ENCODE measurements around the gene PYGB. TPM values are rescaled to one million over a fixed set of nuclear protein-coding genes. Genes with fewer than 3 reads are reported as not detected.

PYGB gene
- total and polyA plus RNA-seq, 4 experiments from 2014 or later, result 28.3 to 35.6 (median 34.2) TPM

- no peaks in the 10 kb centered on the region for H3K27me3 ChIP-seq (ENCODE audit: insufficient read depth, low read length)
- Mint-ChIP-seq H3K27me3 (no peaks in the 10 kb centered on the region), H3K9me3 (no peaks in the 10 kb centered on the region), H3K4me1 (peaks cover 0 to 6% (median 4%) of the 10 kb centered on the region in 4 donors), H3K27ac (no peak overlapping the region), H3K4me3 (no peak overlapping the region), H3K36me3 (peaks cover 10 to 44% of the 10 kb centered on the region in 2 donors)
- no peak overlapping the region for H3K4me3 ChIP-seq (ENCODE audit: low read length in 2 of 2)
- H3K36me3 ChIP-seq (ENCODE audit: insufficient read depth, low read length), result peaks cover 27% of the 10 kb centered on the region
- ChIA-PET POLR2A (ENCODE audit: partially characterized antibody) (no interaction called here), CTCF (ENCODE audit: partially characterized antibody) (interaction anchor here (1.0 kb wide), 1 partner anchor 130 kb away, joined by 3 read pairs; no protein-coding TSS in a partner anchor)
- H3K4me1 ChIP-seq (ENCODE audit: insufficient read depth, low read length), result no peaks in the 10 kb centered on the region
- H3K27ac ChIP-seq (ENCODE audit: low read depth, low read length), result no peak overlapping the region
- DNase-seq, result no peak
- intact Hi-C loops (cut with micrococcal nuclease), result no loop called here
- H3K9me3 ChIP-seq (ENCODE audit: control insufficient read depth in 1 of 2, low read length in 2 of 2), result no peaks in the 10 kb centered on the region
Observed at GRCh38 chr20:25269833-25270170, 21.9 kb downstream of the PYGB start.

- no peaks in the 10 kb centered on the region for H3K27me3 ChIP-seq (ENCODE audit: insufficient read depth, low read length)
- H3K4me1 Mint-ChIP-seq, result peaks cover 0 to 6% (median 4%) of the 10 kb centered on the region in 4 donors
- no peak overlapping the region for H3K4me3 Mint-ChIP-seq
- POLR2A ChIA-PET (ENCODE audit: partially characterized antibody), result no interaction called here
- peaks cover 31% of the 10 kb centered on the region for H3K36me3 ChIP-seq (ENCODE audit: insufficient read depth, low read length)
- H3K4me1 ChIP-seq (ENCODE audit: insufficient read depth, low read length), result no peaks in the 10 kb centered on the region
- peaks cover 15 to 51% of the 10 kb centered on the region in 2 donors for H3K36me3 Mint-ChIP-seq
- H3K4me3 ChIP-seq (ENCODE audit: low read length in 2 of 2), result no peak overlapping the region
- no peaks in the 10 kb centered on the region for H3K27me3 Mint-ChIP-seq
- no peak for DNase-seq
- H3K9me3 Mint-ChIP-seq, result no peaks in the 10 kb centered on the region
- no peaks in the 10 kb centered on the region for H3K9me3 ChIP-seq (ENCODE audit: control insufficient read depth in 1 of 2, low read length in 2 of 2)
- intact Hi-C loops (cut with micrococcal nuclease), result no loop called here
- H3K27ac Mint-ChIP-seq, result no peak overlapping the region
- CTCF ChIA-PET (ENCODE audit: partially characterized antibody), result no interaction called here
- H3K27ac ChIP-seq (ENCODE audit: low read depth, low read length), result no peak overlapping the region
Observed at GRCh38 chr20:25270829-25271251, 23.0 kb downstream of the PYGB start.

- intact Hi-C loops (cut with micrococcal nuclease), result no loop called here
- POLR2A ChIA-PET (ENCODE audit: partially characterized antibody), result no interaction called here
- H3K36me3 Mint-ChIP-seq, result peaks cover 15 to 55% of the 10 kb centered on the region in 2 donors
- no peaks in the 10 kb centered on the region for H3K9me3 ChIP-seq (ENCODE audit: control insufficient read depth in 1 of 2, low read length in 2 of 2)
- H3K27ac Mint-ChIP-seq, result no peak overlapping the region
- H3K4me1 Mint-ChIP-seq, result peaks cover 0 to 5% (median 4%) of the 10 kb centered on the region in 4 donors
- no peak overlapping the region for H3K4me3 Mint-ChIP-seq
- no peak overlapping the region for H3K27ac ChIP-seq (ENCODE audit: low read depth, low read length)
- no peaks in the 10 kb centered on the region for H3K9me3 Mint-ChIP-seq
- H3K4me3 ChIP-seq (ENCODE audit: low read length in 2 of 2), result no peak overlapping the region
- H3K27me3 Mint-ChIP-seq, result no peaks in the 10 kb centered on the region
- H3K4me1 ChIP-seq (ENCODE audit: insufficient read depth, low read length), result no peaks in the 10 kb centered on the region
- H3K27me3 ChIP-seq (ENCODE audit: insufficient read depth, low read length), result no peaks in the 10 kb centered on the region
- no peak for DNase-seq
- H3K36me3 ChIP-seq (ENCODE audit: insufficient read depth, low read length), result peaks cover 33% of the 10 kb centered on the region
- CTCF ChIA-PET (ENCODE audit: partially characterized antibody), result no interaction called here
Observed at GRCh38 chr20:25271486-25272222, 23.8 kb downstream of the PYGB start.

- peaks cover 0 to 1% (median 0%) of the 10 kb centered on the region in 4 donors for H3K4me1 Mint-ChIP-seq
- DNase-seq, result no peak
- H3K27me3 Mint-ChIP-seq, result no peaks in the 10 kb centered on the region
- H3K4me3 Mint-ChIP-seq, result no peak overlapping the region
- H3K27ac Mint-ChIP-seq, result peak overlapping the region in 1 of 7 donors; percentile 47
- intact Hi-C loops (cut with micrococcal nuclease), result no loop called here
- Histone ChIP-seq H3K4me1 (ENCODE audit: insufficient read depth, low read length) (no peaks in the 10 kb centered on the region), H3K4me3 (ENCODE audit: low read length in 2 of 2) (no peak overlapping the region), H3K27me3 (ENCODE audit: insufficient read depth, low read length) (no peaks in the 10 kb centered on the region), H3K27ac (ENCODE audit: low read depth, low read length) (no peak overlapping the region), H3K36me3 (ENCODE audit: insufficient read depth, low read length) (peaks cover 39% of the 10 kb centered on the region), H3K9me3 (ENCODE audit: control insufficient read depth in 1 of 2, low read length in 2 of 2) (no peaks in the 10 kb centered on the region)
- H3K36me3 Mint-ChIP-seq, result peaks cover 15 to 61% of the 10 kb centered on the region in 2 donors
- CTCF ChIA-PET (ENCODE audit: partially characterized antibody), result interaction anchor here (1.4 kb wide), 1 partner anchor 126 kb away, joined by 3 read pairs; no protein-coding TSS in a partner anchor
- no peaks in the 10 kb centered on the region for H3K9me3 Mint-ChIP-seq
- POLR2A ChIA-PET (ENCODE audit: partially characterized antibody), result no interaction called here
Observed at GRCh38 chr20:25272223-25273000, 24.5 kb downstream of the PYGB start.

- Histone ChIP-seq H3K27me3 (ENCODE audit: insufficient read depth, low read length) (no peaks in the 10 kb centered on the region), H3K4me3 (ENCODE audit: low read length in 2 of 2) (no peak overlapping the region), H3K27ac (ENCODE audit: low read depth, low read length) (no peak overlapping the region), H3K4me1 (ENCODE audit: insufficient read depth, low read length) (no peaks in the 10 kb centered on the region), H3K36me3 (ENCODE audit: insufficient read depth, low read length) (peaks cover 39% of the 10 kb centered on the region), H3K9me3 (ENCODE audit: control insufficient read depth in 1 of 2, low read length in 2 of 2) (no peaks in the 10 kb centered on the region)
- intact Hi-C loops (cut with micrococcal nuclease), result no loop called here
- Mint-ChIP-seq H3K27me3 (no peaks in the 10 kb centered on the region), H3K9me3 (no peaks in the 10 kb centered on the region), H3K36me3 (peaks cover 15 to 66% of the 10 kb centered on the region in 2 donors), H3K27ac (peak overlapping the region in 1 of 7 donors; percentile 47), H3K4me3 (no peak overlapping the region), H3K4me1 (no peaks in the 10 kb centered on the region)
- DNase-seq, result no peak
- ChIA-PET CTCF (ENCODE audit: partially characterized antibody) (interaction anchor here (1.4 kb wide), 1 partner anchor 126 kb away, joined by 3 read pairs; no protein-coding TSS in a partner anchor), POLR2A (ENCODE audit: partially characterized antibody) (no interaction called here)
Observed at GRCh38 chr20:25273046-25273445, 25.2 kb downstream of the PYGB start.

GRCh38 chr20:25273541-25274358 lies 25.9 kb downstream of the PYGB start:
- Histone ChIP-seq H3K27me3 (ENCODE audit: insufficient read depth, low read length) (no peaks in the 10 kb centered on the region), H3K36me3 (ENCODE audit: insufficient read depth, low read length) (peaks cover 39% of the 10 kb centered on the region), H3K4me1 (ENCODE audit: insufficient read depth, low read length) (no peaks in the 10 kb centered on the region), H3K9me3 (ENCODE audit: control insufficient read depth in 1 of 2, low read length in 2 of 2) (no peaks in the 10 kb centered on the region), H3K4me3 (ENCODE audit: low read length in 2 of 2) (no peak overlapping the region), H3K27ac (ENCODE audit: low read depth, low read length) (no peak overlapping the region)
- H3K36me3 Mint-ChIP-seq, result peaks cover 15 to 63% of the 10 kb centered on the region in 2 donors
- ChIA-PET CTCF (ENCODE audit: partially characterized antibody) (interaction anchor here (1.4 kb wide), 1 partner anchor 125 kb away, joined by 3 read pairs; no protein-coding TSS in a partner anchor), POLR2A (ENCODE audit: partially characterized antibody) (no interaction called here)
- no peak for DNase-seq
- intact Hi-C loops (cut with micrococcal nuclease), result no loop called here
- no peaks in the 10 kb centered on the region for H3K27me3 Mint-ChIP-seq
- H3K4me1 Mint-ChIP-seq, result no peaks in the 10 kb centered on the region
- H3K27ac Mint-ChIP-seq, result peak overlapping the region in 1 of 7 donors; percentile 46
- H3K4me3 Mint-ChIP-seq, result no peak overlapping the region
- no peaks in the 10 kb centered on the region for H3K9me3 Mint-ChIP-seq

GRCh38 chr20:25274481-25274880 lies 26.6 kb downstream of the PYGB start:
- DNase-seq, result no peak
- H3K9me3 Mint-ChIP-seq, result no peaks in the 10 kb centered on the region
- H3K27me3 Mint-ChIP-seq, result no peaks in the 10 kb centered on the region
- Histone ChIP-seq H3K4me3 (ENCODE audit: low read length in 2 of 2) (no peak overlapping the region), H3K27me3 (ENCODE audit: insufficient read depth, low read length) (no peaks in the 10 kb centered on the region), H3K27ac (ENCODE audit: low read depth, low read length) (no peak overlapping the region), H3K4me1 (ENCODE audit: insufficient read depth, low read length) (no peaks in the 10 kb centered on the region), H3K9me3 (ENCODE audit: control insufficient read depth in 1 of 2, low read length in 2 of 2) (no peaks in the 10 kb centered on the region), H3K36me3 (ENCODE audit: insufficient read depth, low read length) (peaks cover 43% of the 10 kb centered on the region)
- H3K4me3 Mint-ChIP-seq, result no peak overlapping the region
- POLR2A ChIA-PET (ENCODE audit: partially characterized antibody), result no interaction called here
- H3K4me1 Mint-ChIP-seq, result no peaks in the 10 kb centered on the region
- intact Hi-C loops (cut with micrococcal nuclease), result no loop called here
- no peak overlapping the region for H3K27ac Mint-ChIP-seq
- H3K36me3 Mint-ChIP-seq, result peaks cover 10 to 61% of the 10 kb centered on the region in 2 donors
- CTCF ChIA-PET (ENCODE audit: partially characterized antibody), result no interaction called here

All from CD4-positive, alpha-beta memory T cell (primary cell).